HL-60/S4 treated with phorbol 12-myristate 13-acetate at 8.2 ng/mL for 4 days and 3 days (cell line): Measurements from ENCODE around the gene AAMP.

ENCODE experiments used
- in situ Hi-C: fragments of 300-500 bp; cut with MboI; formaldehyde crosslinking; loops from 2 replicates; pipeline ENCODE4 v1.15.0; 2022; ENCODE audit warnings: low sequenced_read_pairs

AAMP gene

GRCh38 chr2:218261423-218262236 is 8.3 kb downstream of the AAMP start:
- in situ Hi-C loops, result no loop called here

DNA sequence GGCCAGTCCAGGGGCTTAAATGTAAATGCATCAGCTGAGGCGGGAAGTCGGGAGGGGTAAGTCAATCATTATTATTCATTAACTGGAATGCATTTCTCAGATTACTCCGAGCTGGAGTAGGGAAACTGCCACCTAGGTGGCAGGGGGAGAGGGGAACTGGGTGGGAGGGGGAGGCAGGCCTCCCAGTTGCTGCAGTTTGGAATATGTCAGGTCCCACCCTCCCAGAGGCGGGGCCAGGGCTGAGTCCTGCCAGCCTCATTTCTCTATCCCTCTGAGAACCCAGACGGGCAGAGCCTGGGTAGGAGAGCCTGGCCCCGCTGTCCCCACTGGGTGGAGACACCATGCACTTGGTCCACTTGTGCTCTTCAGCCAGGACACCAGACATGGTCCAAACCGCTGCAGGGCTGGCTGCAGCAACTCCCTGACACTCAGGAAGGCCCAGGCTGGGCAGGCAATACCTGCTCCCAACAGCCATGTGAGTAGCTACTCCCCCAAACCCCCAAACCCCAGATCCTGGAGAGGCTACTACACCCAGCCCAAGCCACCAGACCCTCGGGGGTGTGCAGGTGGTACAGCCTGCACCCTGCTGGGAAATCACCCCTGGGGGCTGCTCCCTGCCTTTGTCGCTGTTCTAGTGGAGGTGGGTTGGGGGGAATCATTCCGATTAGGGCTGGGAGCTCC is 9.1 kb downstream of the AAMP start, which contains the start of gene GPBAR1:
Gene GPBAR1 (plus strand): TSS at position 274 of the 681 bp plus-strand sequence. CDS start 1,710 bp downstream, outside the sequence.
- in situ Hi-C loops, result no loop called here

- in situ Hi-C loops, result no loop called here
Observed at GRCh38 chr2:218260166-218260565, 9.8 kb downstream of the AAMP start.

GRCh38 chr2:218259099-218259961 is 10.6 kb downstream of the AAMP start:
- in situ Hi-C loops, result no loop called here

GRCh38 chr2:218257390-218257981 is 12.5 kb downstream of the AAMP start:
- in situ Hi-C loops, result no loop called here

- in situ Hi-C loops, result no loop called here
Observed at GRCh38 chr2:218256612-218257350, 13.2 kb downstream of the AAMP start.

DNA sequence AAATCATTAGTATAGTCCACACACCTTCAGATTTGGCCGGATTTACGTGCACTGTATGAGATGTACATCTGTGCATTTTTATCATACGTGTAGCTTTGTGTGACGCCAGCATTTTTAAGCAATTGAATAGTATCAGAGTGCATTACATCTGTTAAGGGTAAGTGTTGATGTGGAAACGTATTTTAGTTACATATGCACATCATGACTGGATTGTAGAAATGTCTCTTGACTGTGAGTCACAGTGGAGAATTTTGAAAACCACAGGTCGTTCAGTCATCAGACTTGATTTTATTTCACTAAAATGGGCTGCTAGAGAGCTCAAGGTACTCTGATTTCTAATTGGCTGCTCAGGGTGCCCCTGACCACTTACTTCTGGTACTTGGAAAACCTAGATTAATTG is 14.5 kb downstream of the AAMP start:
- in situ Hi-C loops, result no loop called here

DNA sequence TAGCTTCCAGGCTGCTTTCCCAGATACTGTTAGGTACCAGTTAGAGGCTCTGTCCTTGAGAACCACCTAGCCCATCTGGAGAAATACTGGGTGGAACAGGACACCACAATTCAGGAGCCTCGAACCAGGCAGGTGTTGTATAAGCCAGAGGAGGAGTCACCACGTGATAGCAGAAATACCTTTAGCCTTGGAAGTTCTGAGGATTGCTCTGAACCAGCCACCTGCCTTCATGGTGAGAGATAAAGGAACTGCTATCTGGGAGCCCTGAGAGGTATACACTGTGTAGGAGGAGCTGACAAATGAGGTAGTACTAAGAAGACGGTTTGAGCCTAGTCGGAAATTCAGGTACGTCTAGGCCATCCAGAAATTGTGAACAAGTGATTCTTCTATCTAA is 16.7 kb downstream of the AAMP start:
- in situ Hi-C loops, result no loop called here

DNA sequence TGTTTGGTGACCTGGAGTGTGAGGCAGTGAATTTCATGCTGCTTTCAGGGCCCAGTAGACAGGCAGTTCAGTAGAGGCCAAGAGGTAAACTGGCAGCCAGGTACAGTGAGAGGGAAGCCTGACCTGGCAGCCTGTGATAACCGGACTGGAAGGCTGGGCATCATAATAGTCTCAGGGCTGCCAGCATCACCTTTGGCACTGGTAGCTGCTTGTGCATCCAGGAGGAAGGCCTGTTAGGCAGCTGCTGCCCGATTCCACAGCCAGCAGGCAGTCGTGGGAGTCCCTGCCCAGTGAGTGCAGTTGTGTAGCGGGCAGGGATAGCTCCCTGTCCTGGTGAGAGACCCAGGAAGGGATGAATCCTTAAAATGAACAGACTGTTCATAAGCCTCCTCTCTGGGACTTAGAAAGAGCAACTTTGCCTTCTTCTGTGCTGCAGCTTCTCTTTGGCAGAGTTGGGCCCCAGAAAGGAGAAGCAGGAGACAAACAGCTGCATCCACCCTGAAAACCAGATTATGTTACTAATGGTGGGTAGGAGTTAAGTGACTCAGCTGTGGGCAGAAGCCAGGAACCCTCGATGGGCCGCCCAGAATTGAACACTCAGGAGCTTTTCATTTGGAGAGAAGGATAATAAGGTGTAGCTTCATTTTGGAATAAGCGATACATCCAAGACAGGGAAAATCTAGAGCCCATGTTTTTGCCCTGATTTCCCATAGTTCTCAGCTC is 17.3 kb downstream of the AAMP start:
- in situ Hi-C loops, result no loop called here

DNA sequence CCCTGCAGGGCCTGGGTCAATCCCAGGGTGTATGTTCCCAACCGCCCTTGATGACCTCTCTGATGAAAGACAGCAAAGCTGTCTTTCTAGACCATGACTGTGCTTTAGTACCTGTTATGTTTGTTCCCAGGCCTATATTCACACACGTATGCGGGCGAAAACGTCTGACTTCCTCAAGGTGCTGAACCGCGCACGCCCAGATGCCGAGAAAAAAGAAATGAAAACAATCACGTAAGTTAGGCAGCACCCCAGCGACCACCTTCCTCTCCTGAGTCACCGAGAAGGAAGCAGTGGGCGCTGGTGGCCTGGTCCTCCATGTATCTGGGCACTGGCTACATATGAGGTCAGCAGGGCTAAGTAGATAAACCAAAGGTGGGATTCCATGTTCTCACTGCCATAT is 20.2 kb downstream of the AAMP start:
- in situ Hi-C loops, result no loop called here

DNA sequence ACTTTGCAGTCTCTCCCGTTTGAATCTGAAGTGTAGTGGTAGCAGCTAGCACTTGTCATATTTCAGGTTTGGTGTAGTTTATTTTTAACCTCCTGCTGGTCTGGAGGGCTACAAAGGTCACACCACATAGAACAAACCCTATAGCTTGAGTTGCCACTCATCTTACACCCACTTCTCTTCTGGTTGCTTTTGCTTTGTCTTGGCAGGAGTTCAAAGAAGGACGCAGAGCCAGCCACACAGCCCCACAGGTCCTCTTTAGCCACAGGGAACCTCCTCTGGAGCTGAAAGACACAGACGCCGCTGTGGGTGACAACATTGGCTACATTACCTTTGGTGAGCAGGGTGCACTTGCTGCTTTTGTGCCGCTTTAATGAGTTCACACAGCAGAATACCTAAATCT is 24.7 kb downstream of the AAMP start:
- in situ Hi-C loops, result no loop called here

DNA sequence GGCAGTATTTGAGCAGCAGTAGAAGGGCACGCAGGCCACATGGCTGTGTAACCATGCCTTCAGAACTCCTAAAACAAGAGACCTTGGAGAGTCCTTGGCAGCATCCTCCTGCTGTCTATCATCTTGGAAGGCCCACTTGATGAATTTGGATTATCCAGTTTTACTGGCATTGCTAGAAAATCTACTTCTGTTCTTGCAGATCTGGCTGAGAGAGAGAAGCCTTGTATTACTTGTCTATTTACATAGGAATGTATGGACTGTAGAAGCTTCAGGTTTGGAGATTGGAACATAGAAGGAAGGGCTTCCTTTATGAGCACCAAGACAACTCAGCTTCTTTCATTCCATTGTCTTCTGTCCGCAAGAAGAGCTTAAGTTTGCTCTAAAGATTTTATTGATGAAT is 25.3 kb downstream of the AAMP start:
- in situ Hi-C loops, result no loop called here

GRCh38 chr2:218244204-218244603 is 25.7 kb downstream of the AAMP start:
- in situ Hi-C loops, result no loop called here

DNA sequence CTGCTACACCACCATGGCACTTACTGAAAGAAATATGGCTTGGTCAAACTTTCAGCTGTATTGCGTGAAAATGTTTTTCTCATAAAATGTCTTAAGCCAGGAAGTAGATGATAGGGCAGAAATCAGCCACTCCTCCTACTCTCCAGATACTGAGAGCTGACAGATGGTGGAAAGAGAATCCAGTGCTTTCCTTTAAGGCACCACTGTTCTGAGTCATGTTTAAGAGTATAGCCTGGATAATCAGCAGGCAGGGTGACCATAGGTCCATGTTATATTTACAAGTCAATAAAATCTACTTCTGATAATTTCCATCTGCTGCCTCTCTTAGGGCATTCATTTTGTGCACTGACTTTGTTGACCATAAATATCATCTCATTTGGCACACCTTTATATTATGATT is 31.1 kb downstream of the AAMP start:
- in situ Hi-C loops, result no loop called here

GRCh38 chr2:218236829-218237228 is 33.1 kb downstream of the AAMP start:
- in situ Hi-C loops, result no loop called here

GRCh38 chr2:218235017-218235416 is 34.9 kb downstream of the AAMP start:
- in situ Hi-C loops, result no loop called here

GRCh38 chr2:218234521-218234920 is 35.4 kb downstream of the AAMP start:
- in situ Hi-C loops, result no loop called here

DNA sequence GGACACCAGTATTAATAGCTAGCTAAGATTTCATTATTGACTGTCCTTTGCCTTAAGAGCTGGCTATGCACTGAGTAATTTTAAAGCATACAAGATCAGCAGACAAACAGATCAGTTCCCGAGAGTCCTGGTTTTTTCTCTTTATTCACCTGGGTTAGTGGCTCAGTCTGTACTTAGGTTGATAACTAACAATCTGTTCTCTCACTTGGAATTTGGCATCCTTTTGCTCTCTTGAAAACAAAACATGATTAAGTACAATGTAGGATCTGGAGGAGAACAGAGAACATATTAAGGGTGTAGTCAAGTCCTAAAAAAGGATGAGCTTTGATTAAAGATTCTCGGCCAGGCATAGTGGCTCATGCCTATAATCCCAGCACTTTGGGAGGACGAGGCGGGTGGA is 36.4 kb downstream of the AAMP start:
- in situ Hi-C loops, result no loop called here

- in situ Hi-C loops, result no loop called here
Observed at GRCh38 chr2:218230882-218231281, 39.1 kb downstream of the AAMP start.

- in situ Hi-C loops, result no loop called here
Observed at GRCh38 chr2:218229851-218230250, 40.1 kb downstream of the AAMP start.
